ENCODE measurements around the gene TUBB4B. TPM values are rescaled to one million over a fixed set of nuclear protein-coding genes. Genes with fewer than 3 reads are reported as not detected.

TUBB4B gene
- total and polyA plus RNA-seq, 3 donors from 2014 or later: 856 to 1,777 (median 940) TPM

GRCh38 chr9:137275588-137276472 lies 34.7 kb downstream of the TUBB4B start:
- DNase-seq: no peak
- peak overlapping the region in 1 of 2 donors; percentile 89 for H3K27ac ChIP-seq
- no peaks in the 10 kb centered on the region for H3K9me3 ChIP-seq
- H3K4me1 ChIP-seq: peaks cover 12% of the 10 kb centered on the region
- no peak for TF ChIP-seq CTCF (IDR thresholded peaks at IDR 0.05)
- no peak for TF ChIP-seq POLR2A (IDR thresholded peaks at IDR 0.05)
- WGBS, 2 donors: 82 to 90% methylated on average over 22 to 23 of the region's 24 CpGs
- no peaks in the 10 kb centered on the region for H3K27me3 ChIP-seq
- intact Hi-C loops (cut with DNase I; ENCODE audit: low total_unique reads): no loop called here
- no peak overlapping the region for H3K4me3 ChIP-seq
- H3K36me3 ChIP-seq (ENCODE audit: low read depth, missing control alignments): no peaks in the 10 kb centered on the region

GRCh38 chr9:137276473-137277328 lies 35.6 kb downstream of the TUBB4B start:
- no peaks in the 10 kb centered on the region for H3K36me3 ChIP-seq (ENCODE audit: low read depth, missing control alignments)
- H3K27me3 ChIP-seq: no peaks in the 10 kb centered on the region
- no peak for TF ChIP-seq CTCF (IDR thresholded peaks at IDR 0.05)
- TF ChIP-seq POLR2A (IDR thresholded peaks at IDR 0.05): no peak
- intact Hi-C loops (cut with DNase I; ENCODE audit: low total_unique reads): no loop called here
- H3K4me3 ChIP-seq: peak overlapping the region in 1 of 2 donors; percentile 59
- peaks cover 12% of the 10 kb centered on the region for H3K4me1 ChIP-seq
- peak overlapping the region; percentile 78 to 89 for H3K27ac ChIP-seq
- 14 to 48% methylated on average over 11 to 27 of the region's 30 CpGs for WGBS, 2 donors
- no peaks in the 10 kb centered on the region for H3K9me3 ChIP-seq
- peak; percentile 83 for DNase-seq

GRCh38 chr9:137277329-137278041 lies 36.4 kb downstream of the TUBB4B start, which contains the start of gene TOR4A:
TOR4A (plus strand) TSS chr9:137277726; CDS start chr9:137278690, 964 bp downstream.
- peak within 1 kb of the TSS; percentile 78 to 89 for H3K27ac ChIP-seq
- H3K36me3 ChIP-seq (ENCODE audit: low read depth, missing control alignments): no peaks in the 10 kb centered on the region
- peak within 1 kb of the TSS; percentile 40 to 59 for H3K4me3 ChIP-seq
- no peaks in the 10 kb centered on the region for H3K27me3 ChIP-seq
- TF ChIP-seq CTCF (IDR thresholded peaks at IDR 0.05): no peak
- no peak for TF ChIP-seq POLR2A (IDR thresholded peaks at IDR 0.05)
- peak; percentile 68 for DNase-seq
- intact Hi-C loops (cut with DNase I; ENCODE audit: low total_unique reads): no loop called here
- H3K9me3 ChIP-seq: no peaks in the 10 kb centered on the region
- WGBS, 2 donors: 20 to 42% methylated on average over 9 to 25 of the region's 25 CpGs
- peaks cover 12% of the 10 kb centered on the region for H3K4me1 ChIP-seq

- H3K4me3 ChIP-seq: peak overlapping the region; percentile 40 to 59
- H3K4me1 ChIP-seq: peaks cover 12% of the 10 kb centered on the region
- no peaks in the 10 kb centered on the region for H3K27me3 ChIP-seq
- WGBS, 2 donors: 11 to 20% methylated on average over 3 to 44 of the region's 54 CpGs
- no peaks in the 10 kb centered on the region for H3K9me3 ChIP-seq
- TF ChIP-seq POLR2A (IDR thresholded peaks at IDR 0.05) (no peak), CTCF (IDR thresholded peaks at IDR 0.05) (no peak)
- peak overlapping the region; percentile 78 to 89 for H3K27ac ChIP-seq
- intact Hi-C loops (cut with DNase I; ENCODE audit: low total_unique reads): no loop called here
- no peaks in the 10 kb centered on the region for H3K36me3 ChIP-seq (ENCODE audit: low read depth, missing control alignments)
- DNase-seq: no peak
These were observed 37.1 kb downstream of the TUBB4B start for GRCh38 chr9:137278061-137278701.
